Parathyroid adenoma (tissue), 2 donors: Measurements from ENCODE around the gene ZNF546.
"Not testable (repeated sequence)": the region's sequence is repeated elsewhere in the genome, so short reads cannot be mapped to it uniquely, and the experiment has no call there.

ENCODE experiments used
- H2AFZ ChIP-seq: fragments of 300-600 bp; sonication (generic); one replicate; pipeline ENCODE4 v1.7.0; 2017; ENCODE audit warnings: antibody characterized with exemption, mild to moderate bottlenecking
- H3K27ac ChIP-seq: fragments of 300-600 bp; sonication (generic); one replicate; pipeline ENCODE4 v1.7.0; 2017
- H3K27me3 ChIP-seq: fragments of 300-600 bp; sonication (generic); one replicate; pipeline ENCODE4 v1.7.0; 2017; ENCODE audit warnings: low read length; ENCODE audit not compliant: control insufficient read depth, insufficient read depth
- H3K36me3 ChIP-seq: fragments of 300-600 bp; sonication (generic); one replicate; pipeline ENCODE4 v1.7.0; 2017; ENCODE audit warnings: low read length; ENCODE audit not compliant: control insufficient read depth, insufficient read depth
- H3K4me1 ChIP-seq: fragments of 300-600 bp; sonication (generic); one replicate; pipeline ENCODE4 v1.7.0; 2017; ENCODE audit warnings: control low read depth
- H3K4me2 ChIP-seq: fragments of 300-600 bp; sonication (generic); one replicate; pipeline ENCODE4 v1.7.0; 2017; ENCODE audit warnings: low read length
- H3K4me3 ChIP-seq: fragments of 300-600 bp; sonication (generic); one replicate; pipeline ENCODE4 v1.7.0; 2017; ENCODE audit warnings: low read depth, low read length
- H3K79me2 ChIP-seq: fragments of 300-600 bp; sonication (generic); one replicate; pipeline ENCODE4 v1.7.0; 2017; ENCODE audit warnings: control low read depth
- H3K9ac ChIP-seq: fragments of 300-600 bp; sonication (generic); one replicate; pipeline ENCODE4 v1.7.0; 2017; ENCODE audit warnings: mild to moderate bottlenecking
- H3K9me3 ChIP-seq: fragments of 300-600 bp; sonication (generic); one replicate; pipeline ENCODE4 v1.7.0; 2017; ENCODE audit warnings: low read length; ENCODE audit not compliant: control insufficient read depth
- CTCF ChIP-seq: fragments of 300-600 bp; sonication (generic); IDR thresholded peaks from one replicate; pipeline ENCODE4 v1.7.0; 2017; ENCODE audit warnings: antibody characterized with exemption, mild to moderate bottlenecking
- donor health status: primary hyperparathyroidism.

The ZNF546 gene

GRCh38 chr19:40023969-40024368 is 27.1 kb downstream of the ZNF546 start:
- H3K36me3 ChIP-seq = no peaks in the 10 kb centered on the region
- H3K4me2 ChIP-seq = no peak overlapping the region
- peaks cover 3% of the 10 kb centered on the region for H3K9me3 ChIP-seq
- no peaks in the 10 kb centered on the region for H3K4me1 ChIP-seq
- no peaks in the 10 kb centered on the region for H3K27me3 ChIP-seq
- no peak overlapping the region for H2AFZ ChIP-seq
- no peak overlapping the region for H3K27ac ChIP-seq
- no peaks in the 10 kb centered on the region for H3K79me2 ChIP-seq
- no peak overlapping the region for H3K9ac ChIP-seq
- no peak overlapping the region for H3K4me3 ChIP-seq
- TF ChIP-seq CTCF = no peak

GRCh38 chr19:40025938-40026596 is 29.2 kb downstream of the ZNF546 start:
- Histone ChIP-seq H3K4me1 (no peaks in the 10 kb centered on the region), H3K4me3 (no peak overlapping the region), H3K9me3 (peaks cover 3% of the 10 kb centered on the region), H3K27me3 (no peaks in the 10 kb centered on the region), H3K9ac (no peak overlapping the region), H3K36me3 (no peaks in the 10 kb centered on the region), H3K27ac (no peak overlapping the region), H3K4me2 (no peak overlapping the region), H2AFZ (no peak overlapping the region), H3K79me2 (no peaks in the 10 kb centered on the region)
- no peak for TF ChIP-seq CTCF

- no peak for TF ChIP-seq CTCF
- H3K27me3 ChIP-seq = no peaks in the 10 kb centered on the region
- no peaks in the 10 kb centered on the region for H3K4me1 ChIP-seq
- H3K36me3 ChIP-seq = no peaks in the 10 kb centered on the region
- no peak overlapping the region for H3K9ac ChIP-seq
- H3K27ac ChIP-seq = no peak overlapping the region
- no peak overlapping the region for H3K4me2 ChIP-seq
- H3K9me3 ChIP-seq = peaks cover 3% of the 10 kb centered on the region
- no peak overlapping the region for H2AFZ ChIP-seq
- no peak overlapping the region for H3K4me3 ChIP-seq
- H3K79me2 ChIP-seq = no peaks in the 10 kb centered on the region
Measured at GRCh38 chr19:40026597-40026970, 29.7 kb downstream of the ZNF546 start.

GRCh38 chr19:40033989-40034560 is 37.2 kb downstream of the ZNF546 start:
- Histone ChIP-seq H2AFZ (no peak overlapping the region), H3K9me3 (peaks cover 10% of the 10 kb centered on the region), H3K4me1 (no peaks in the 10 kb centered on the region), H3K27ac (no peak overlapping the region), H3K36me3 (peaks cover 9% of the 10 kb centered on the region), H3K9ac (no peak overlapping the region), H3K4me3 (no peak overlapping the region), H3K4me2 (no peak overlapping the region), H3K79me2 (no peaks in the 10 kb centered on the region), H3K27me3 (no peaks in the 10 kb centered on the region)
- no peak for TF ChIP-seq CTCF

GRCh38 chr19:40035996-40036395 is 39.1 kb downstream of the ZNF546 start:
- H3K79me2 ChIP-seq = no peaks in the 10 kb centered on the region
- H3K4me3 ChIP-seq = no peak overlapping the region
- no peaks in the 10 kb centered on the region for H3K27me3 ChIP-seq
- no peak for TF ChIP-seq CTCF
- no peak overlapping the region for H3K9ac ChIP-seq
- no peak overlapping the region for H2AFZ ChIP-seq
- peaks cover 9% of the 10 kb centered on the region for H3K36me3 ChIP-seq
- H3K4me1 ChIP-seq = no peaks in the 10 kb centered on the region
- H3K4me2 ChIP-seq = no peak overlapping the region
- no peak overlapping the region for H3K27ac ChIP-seq
- H3K9me3 ChIP-seq = peaks cover 10% of the 10 kb centered on the region

GRCh38 chr19:40038047-40038446 is 41.2 kb downstream of the ZNF546 start:
- H3K27ac ChIP-seq, H3K9ac ChIP-seq, H3K36me3 ChIP-seq, H3K4me2 ChIP-seq, H3K9me3 ChIP-seq, H3K79me2 ChIP-seq, H3K4me3 ChIP-seq, H3K4me1 ChIP-seq, H3K27me3 ChIP-seq, H2AFZ ChIP-seq: not testable (repeated sequence)

- not testable (repeated sequence) for H3K4me2 ChIP-seq, H3K4me3 ChIP-seq, H2AFZ ChIP-seq, H3K27ac ChIP-seq, H3K27me3 ChIP-seq, H3K4me1 ChIP-seq, H3K79me2 ChIP-seq, H3K9me3 ChIP-seq, H3K9ac ChIP-seq
- peaks cover 11% of the 10 kb centered on the region for H3K36me3 ChIP-seq
Measured at GRCh38 chr19:40041718-40042117, 44.9 kb downstream of the ZNF546 start.
